ENCODE data around the gene OGFOD2. TPM values are rescaled to one million over a fixed set of nuclear protein-coding genes. Genes with fewer than 3 reads are reported as not detected.

Gene OGFOD2
- total RNA-seq, 3 donors from 2014 or later: 9.0 to 16.5 (median 12.1) TPM

GRCh38 chr12:122994781-122995502 is 19.9 kb downstream of the OGFOD2 start:
- Histone ChIP-seq H3K36me3 (no peaks in the 10 kb centered on the region), H3K4me1 (peaks cover 0 to 3% of the 10 kb centered on the region in 2 donors), H3K27me3 (no peaks in the 10 kb centered on the region), H3K27ac (no peak overlapping the region), H3K4me3 (peak overlapping the region in 1 of 3 donors; percentile 28), H3K9me3 (no peaks in the 10 kb centered on the region)
- no peak for DNase-seq (ENCODE audit: low spot score in 2 of 2)
- intact Hi-C loops (cut with DNase I; ENCODE audit: low total_unique reads): no loop called here
- no peak for TF ChIP-seq POLR2A (IDR thresholded peaks at IDR 0.05)
- no peak for TF ChIP-seq CTCF (IDR thresholded peaks at IDR 0.05)
- TF ChIP-seq POLR2AphosphoS5 (IDR thresholded peaks at IDR 0.05): no peak

- Histone ChIP-seq H3K4me3 (peak overlapping the region in 1 of 3 donors; percentile 28), H3K27me3 (no peaks in the 10 kb centered on the region), H3K27ac (no peak overlapping the region), H3K9me3 (no peaks in the 10 kb centered on the region), H3K4me1 (peaks cover 0 to 3% of the 10 kb centered on the region in 2 donors), H3K36me3 (no peaks in the 10 kb centered on the region)
- no peak for TF ChIP-seq POLR2AphosphoS5 (IDR thresholded peaks at IDR 0.05)
- no peak for TF ChIP-seq POLR2A (IDR thresholded peaks at IDR 0.05)
- TF ChIP-seq CTCF (IDR thresholded peaks at IDR 0.05): no peak
- intact Hi-C loops (cut with DNase I; ENCODE audit: low total_unique reads): no loop called here
- DNase-seq (ENCODE audit: low spot score in 2 of 2): no peak
These were observed 20.6 kb downstream of the OGFOD2 start for GRCh38 chr12:122995503-122996187.

- H3K4me3 ChIP-seq: no peak overlapping the region
- no peaks in the 10 kb centered on the region for H3K27me3 ChIP-seq
- intact Hi-C loops (cut with DNase I; ENCODE audit: low total_unique reads): no loop called here
- no peak overlapping the region for H3K27ac ChIP-seq
- no peaks in the 10 kb centered on the region for H3K36me3 ChIP-seq
- no peaks in the 10 kb centered on the region for H3K9me3 ChIP-seq
- no peak for DNase-seq (ENCODE audit: low spot score in 2 of 2)
- TF ChIP-seq POLR2AphosphoS5 (IDR thresholded peaks at IDR 0.05) (no peak), CTCF (IDR thresholded peaks at IDR 0.05) (no peak), POLR2A (IDR thresholded peaks at IDR 0.05) (no peak)
- peaks cover 0 to 3% of the 10 kb centered on the region in 2 donors for H3K4me1 ChIP-seq
These were observed 21.2 kb downstream of the OGFOD2 start for GRCh38 chr12:122996188-122996601.

GRCh38 chr12:122996621-122997342 is 21.7 kb downstream of the OGFOD2 start:
- H3K36me3 ChIP-seq: no peaks in the 10 kb centered on the region
- intact Hi-C loops (cut with DNase I; ENCODE audit: low total_unique reads): no loop called here
- H3K9me3 ChIP-seq: no peaks in the 10 kb centered on the region
- no peak overlapping the region for H3K4me3 ChIP-seq
- TF ChIP-seq POLR2AphosphoS5 (IDR thresholded peaks at IDR 0.05): no peak
- TF ChIP-seq CTCF (IDR thresholded peaks at IDR 0.05): no peak
- TF ChIP-seq POLR2A (IDR thresholded peaks at IDR 0.05): no peak
- no peak for DNase-seq (ENCODE audit: low spot score in 2 of 2)
- H3K4me1 ChIP-seq: peaks cover 0 to 3% of the 10 kb centered on the region in 2 donors
- no peak overlapping the region for H3K27ac ChIP-seq
- no peaks in the 10 kb centered on the region for H3K27me3 ChIP-seq
